GM10266 (cell line): ENCODE measurements around the gene MEIOSIN.

ENCODE experiments used
- DNase-seq: peaks from one replicate; pipeline ENCODE4 v3.0.0; 2012; ENCODE audit errors: extremely low spot score
- TF ChIP-seq, protein P1 (sequence below): IDR thresholded peaks from 2 replicates; pipeline ENCODE4 v1.5.1; 2012; ENCODE audit warnings: mild to moderate bottlenecking, low read depth; ENCODE audit not compliant: control insufficient read depth, insufficient read depth; ENCODE audit errors: missing control alignments

Gene MEIOSIN

DNA sequence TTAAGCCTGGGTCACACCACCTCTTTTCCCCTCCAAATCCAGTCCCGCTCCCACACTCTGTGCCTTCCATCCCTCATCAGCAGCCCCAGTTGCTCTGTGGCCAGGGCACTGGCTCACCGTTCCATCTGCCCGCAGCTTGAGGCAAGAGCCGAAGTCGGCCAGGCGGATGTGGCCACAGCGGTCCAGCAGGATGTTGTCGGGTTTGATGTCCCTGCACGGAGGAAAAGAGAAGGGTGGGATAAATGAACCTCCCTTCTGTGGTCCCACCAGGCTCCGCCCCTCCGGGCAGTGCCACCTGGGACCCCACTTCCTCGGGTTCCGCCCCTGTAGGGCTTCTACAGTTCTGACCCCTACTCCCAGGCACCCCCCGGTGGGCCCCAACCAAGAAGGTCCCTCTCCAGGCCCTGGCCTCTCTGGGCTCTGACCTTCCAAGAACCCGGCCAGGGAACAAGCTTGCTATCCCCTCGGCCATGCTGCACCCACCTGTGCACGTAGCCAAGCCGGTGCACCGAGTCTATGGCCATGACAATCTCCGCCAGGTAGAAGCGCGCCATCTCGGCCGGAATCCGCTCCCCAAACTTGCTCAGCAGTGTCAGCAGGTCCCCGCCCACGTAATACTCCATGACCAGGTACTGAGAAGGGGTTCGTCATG is 44.9 kb downstream of the MEIOSIN start:
- DNase-seq = no peak

GRCh38 chr19:45779231-45780145 is 46.2 kb downstream of the MEIOSIN start:
- TF ChIP-seq, protein P1, sequence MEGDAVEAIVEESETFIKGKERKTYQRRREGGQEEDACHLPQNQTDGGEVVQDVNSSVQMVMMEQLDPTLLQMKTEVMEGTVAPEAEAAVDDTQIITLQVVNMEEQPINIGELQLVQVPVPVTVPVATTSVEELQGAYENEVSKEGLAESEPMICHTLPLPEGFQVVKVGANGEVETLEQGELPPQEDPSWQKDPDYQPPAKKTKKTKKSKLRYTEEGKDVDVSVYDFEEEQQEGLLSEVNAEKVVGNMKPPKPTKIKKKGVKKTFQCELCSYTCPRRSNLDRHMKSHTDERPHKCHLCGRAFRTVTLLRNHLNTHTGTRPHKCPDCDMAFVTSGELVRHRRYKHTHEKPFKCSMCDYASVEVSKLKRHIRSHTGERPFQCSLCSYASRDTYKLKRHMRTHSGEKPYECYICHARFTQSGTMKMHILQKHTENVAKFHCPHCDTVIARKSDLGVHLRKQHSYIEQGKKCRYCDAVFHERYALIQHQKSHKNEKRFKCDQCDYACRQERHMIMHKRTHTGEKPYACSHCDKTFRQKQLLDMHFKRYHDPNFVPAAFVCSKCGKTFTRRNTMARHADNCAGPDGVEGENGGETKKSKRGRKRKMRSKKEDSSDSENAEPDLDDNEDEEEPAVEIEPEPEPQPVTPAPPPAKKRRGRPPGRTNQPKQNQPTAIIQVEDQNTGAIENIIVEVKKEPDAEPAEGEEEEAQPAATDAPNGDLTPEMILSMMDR = peak; percentile 78
- DNase-seq = peak; percentile 97

More for the DNA sequence above, 44.9 kb downstream of the MEIOSIN start:
- TF ChIP-seq, protein P1 = no peak

GRCh38 chr19:45780146-45780447 is 46.9 kb downstream of the MEIOSIN start:
- DNase-seq = no peak
- TF ChIP-seq, protein P1 = no peak

GRCh38 chr19:45780448-45781213 is 47.4 kb downstream of the MEIOSIN start:
- DNase-seq = no peak
- TF ChIP-seq, protein P1 = no peak

GRCh38 chr19:45781214-45782161 is 48.2 kb downstream of the MEIOSIN start:
- TF ChIP-seq, protein P1 = no peak
- DNase-seq = no peak

DNA sequence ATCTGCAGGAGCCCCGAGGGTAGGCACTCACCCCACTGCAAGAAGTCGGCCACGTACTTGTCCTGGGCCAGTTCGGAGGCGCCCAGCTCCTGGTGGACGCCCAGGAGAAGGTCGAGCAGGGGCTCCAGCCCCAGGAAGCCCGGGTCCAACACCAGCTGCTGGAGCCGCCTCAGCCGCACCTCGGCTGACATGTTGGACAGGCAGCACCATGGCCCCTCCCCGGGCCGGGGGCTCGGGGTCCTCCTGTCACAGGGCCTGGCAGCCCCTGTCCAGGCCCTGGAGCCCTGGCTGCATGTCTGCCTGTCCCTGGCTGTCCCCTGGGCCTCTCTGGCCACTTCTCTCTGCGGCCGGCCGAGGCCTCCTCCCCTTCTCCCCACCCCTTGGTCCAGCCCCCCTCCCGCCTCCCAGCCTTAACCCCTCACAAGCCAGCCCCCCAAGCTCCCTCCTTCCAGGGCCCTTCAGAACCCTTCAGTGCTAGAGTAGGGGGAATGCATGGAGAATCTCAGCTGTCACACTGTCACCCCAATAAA is 49.0 kb downstream of the MEIOSIN start, which contains the start of gene DMPK:
TSS of gene DMPK (minus strand) at position 329 of the 530 bp plus-strand sequence. CDS start at position 191, 138 bp downstream.
- TF ChIP-seq, protein P1 = no peak
- no peak for DNase-seq
